Epithelial cell of proximal tubule (primary cell): ENCODE data around the gene CCDC127. TPM values are rescaled to one million over a fixed set of nuclear protein-coding genes. Genes with fewer than 3 reads are reported as not detected.

Experiments
- DNase-seq: peaks from one replicate; pipeline ENCODE4 v3.0.0-alpha.2; 2011; ENCODE audit warnings: low read depth
- H3K4me3 ChIP-seq: 2 replicates; pipeline ENCODE4 v1.5.1; 2011; ENCODE audit warnings: low read depth, mild to moderate bottlenecking, low read length
- CTCF ChIP-seq: conservative IDR thresholded peaks from 2 replicates; pipeline ENCODE4 v1.5.1; 2012; ENCODE audit warnings: low read depth, mild to moderate bottlenecking, low read length
- total RNA-seq: library from RNA; depleted of rRNA; stranded (reverse); fragments of >200 nt; gene quantifications from 2 replicates; pipeline ENCODE4 v1.2.3, GENCODE V29; 2015

The CCDC127 gene
- total RNA-seq, 1 donor from 2014 or later, result 4.5 TPM

- DNase-seq, result no peak
- no peak overlapping the region for H3K4me3 ChIP-seq
- no peak for TF ChIP-seq CTCF
Measured at GRCh38 chr5:174291-174600, 43.7 kb downstream of the CCDC127 start.

GRCh38 chr5:173392-174290, 44.3 kb downstream of the CCDC127 start:
- H3K4me3 ChIP-seq, result no peak overlapping the region
- no peak for DNase-seq
- no peak for TF ChIP-seq CTCF

- no peak for DNase-seq
- no peak for TF ChIP-seq CTCF
- no peak overlapping the region for H3K4me3 ChIP-seq
Measured at GRCh38 chr5:172841-173251, 45.1 kb downstream of the CCDC127 start.

GRCh38 chr5:172421-172820, 45.5 kb downstream of the CCDC127 start:
- TF ChIP-seq CTCF, result no peak

GRCh38 chr5:171801-172331, 46.1 kb downstream of the CCDC127 start:
- TF ChIP-seq CTCF, result no peak
- DNase-seq, result no peak
- H3K4me3 ChIP-seq, result no peak overlapping the region

More at GRCh38 chr5:172421-172820, 45.5 kb downstream of the CCDC127 start:
- H3K4me3 ChIP-seq, result no peak overlapping the region
- no peak for DNase-seq

- no peak for DNase-seq
- no peak overlapping the region for H3K4me3 ChIP-seq
- TF ChIP-seq CTCF, result no peak
Measured at GRCh38 chr5:170971-171800, 46.8 kb downstream of the CCDC127 start.
